ENCODE data around the gene SIRT5.

SIRT5 gene

DNA sequence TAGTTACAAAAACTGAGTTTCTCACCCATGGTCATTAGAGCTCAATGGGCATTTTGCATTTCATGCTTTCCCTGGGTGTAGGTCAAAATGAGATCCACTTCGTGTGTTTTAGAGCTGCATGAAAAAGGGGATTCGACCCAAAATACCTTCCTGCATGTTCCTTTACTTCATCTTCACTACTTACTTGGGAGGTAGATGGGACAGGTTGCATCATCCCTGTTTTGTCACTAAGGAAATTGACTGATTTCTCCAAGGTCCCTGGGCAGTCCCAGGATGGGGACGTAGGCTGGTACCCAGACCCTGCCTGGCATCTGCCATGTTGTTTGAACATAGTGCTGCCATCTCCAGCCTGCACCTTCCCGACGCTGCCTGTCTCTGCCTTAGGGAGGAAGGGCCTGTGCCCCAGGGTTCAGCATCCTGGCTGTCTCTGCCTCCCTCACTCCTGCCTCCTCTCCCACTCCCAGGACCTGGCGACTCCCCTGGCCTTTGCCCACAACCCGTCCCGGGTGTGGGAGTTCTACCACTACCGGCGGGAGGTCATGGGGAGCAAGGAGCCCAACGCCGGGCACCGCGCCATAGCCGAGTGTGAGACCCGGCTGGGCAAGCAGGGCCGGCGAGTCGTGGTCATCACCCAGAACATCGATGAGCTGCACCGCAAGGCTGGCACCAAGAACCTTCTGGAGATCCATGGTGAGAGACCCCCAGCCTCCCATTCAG, 17.0 kb downstream of the SIRT5 start:
- no peaks in the 10 kb centered on the region for H3K4me1 ChIP-seq (ENCODE audit: control extremely low read depth in 1 of 4, control insufficient read depth in 4 of 4, insufficient read depth in 4 of 4, low read length in 3 of 4)
- H3K4me3 ChIP-seq (ENCODE audit: control insufficient read depth in 1 of 7, extremely low read depth in 1 of 7, insufficient read depth in 4 of 7, low read depth in 2 of 7, low read length in 6 of 7): no peak overlapping the region
- H3K27ac ChIP-seq (ENCODE audit: insufficient read depth in 1 of 2, low read depth in 1 of 2, low read length in 2 of 2, poor library complexity in 1 of 2, severe bottlenecking in 2 of 2): no peak overlapping the region
- 99% methylated on average over 19 of the region's 21 CpGs for WGBS (ENCODE audit: insufficient coverage)
- H3K9me3 ChIP-seq (ENCODE audit: control extremely low read depth in 1 of 5, control insufficient read depth in 4 of 5, insufficient read depth in 2 of 5, low read depth in 1 of 5, low read length in 4 of 5): no peaks in the 10 kb centered on the region
- DNase-seq: no peak
- CTCF ChIA-PET: interaction anchor here (1.2 kb wide), 1 partner anchor 16 kb away, joined by 4 read pairs; no protein-coding TSS in a partner anchor
- POLR2A ChIA-PET: no interaction called here
- H3K36me3 ChIP-seq (ENCODE audit: control insufficient read depth in 4 of 4, insufficient read depth in 4 of 4, low read length in 3 of 4): peaks cover 24 to 75% (median 43%) of the 10 kb centered on the region in 4 experiments
- no peaks in the 10 kb centered on the region for H3K27me3 ChIP-seq (replicated peaks in 2 of 5; ENCODE audit: control insufficient read depth in 4 of 5, insufficient read depth in 5 of 5, low read length in 4 of 5)

DNA sequence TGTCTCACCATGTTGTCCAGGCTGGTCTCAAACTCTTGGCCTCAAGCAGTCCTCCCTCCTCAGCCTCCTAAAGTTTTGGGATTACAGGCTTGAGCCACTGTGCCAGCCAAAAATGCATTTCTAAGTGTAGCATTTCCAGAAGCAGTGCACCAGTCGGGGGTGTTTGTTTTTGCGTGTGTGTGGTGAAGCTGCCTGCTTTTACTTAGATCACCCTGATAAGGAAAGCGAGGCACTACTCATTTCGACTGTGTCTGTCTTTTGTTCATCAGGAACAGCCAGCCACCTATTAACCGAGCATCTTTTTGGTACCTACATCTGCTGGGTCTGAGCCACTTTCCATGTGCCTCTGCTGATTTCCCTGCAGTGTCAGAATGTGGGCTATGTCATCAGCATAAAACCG, 18.7 kb downstream of the SIRT5 start:
- WGBS (ENCODE audit: insufficient coverage): 97% methylated on average over 6 of the region's 6 CpGs
- no peak overlapping the region for H3K27ac ChIP-seq (ENCODE audit: insufficient read depth in 1 of 2, low read depth in 1 of 2, low read length in 2 of 2, poor library complexity in 1 of 2, severe bottlenecking in 2 of 2)
- peaks cover 17 to 68% (median 33%) of the 10 kb centered on the region in 4 experiments for H3K36me3 ChIP-seq (ENCODE audit: control insufficient read depth in 4 of 4, insufficient read depth in 4 of 4, low read length in 3 of 4)
- CTCF ChIA-PET: interaction anchor here (0.9 kb wide), 1 partner anchor 8 kb away, joined by 3 read pairs; no protein-coding TSS in a partner anchor
- H3K9me3 ChIP-seq (ENCODE audit: control extremely low read depth in 1 of 5, control insufficient read depth in 4 of 5, insufficient read depth in 2 of 5, low read depth in 1 of 5, low read length in 4 of 5): no peaks in the 10 kb centered on the region
- no peaks in the 10 kb centered on the region for H3K27me3 ChIP-seq (replicated peaks in 2 of 5; ENCODE audit: control insufficient read depth in 4 of 5, insufficient read depth in 5 of 5, low read length in 4 of 5)
- DNase-seq: no peak
- POLR2A ChIA-PET: no interaction called here
- no peak overlapping the region for H3K4me3 ChIP-seq (ENCODE audit: control insufficient read depth in 1 of 7, extremely low read depth in 1 of 7, insufficient read depth in 4 of 7, low read depth in 2 of 7, low read length in 6 of 7)
- no peaks in the 10 kb centered on the region for H3K4me1 ChIP-seq (ENCODE audit: control extremely low read depth in 1 of 4, control insufficient read depth in 4 of 4, insufficient read depth in 4 of 4, low read length in 3 of 4)

DNA sequence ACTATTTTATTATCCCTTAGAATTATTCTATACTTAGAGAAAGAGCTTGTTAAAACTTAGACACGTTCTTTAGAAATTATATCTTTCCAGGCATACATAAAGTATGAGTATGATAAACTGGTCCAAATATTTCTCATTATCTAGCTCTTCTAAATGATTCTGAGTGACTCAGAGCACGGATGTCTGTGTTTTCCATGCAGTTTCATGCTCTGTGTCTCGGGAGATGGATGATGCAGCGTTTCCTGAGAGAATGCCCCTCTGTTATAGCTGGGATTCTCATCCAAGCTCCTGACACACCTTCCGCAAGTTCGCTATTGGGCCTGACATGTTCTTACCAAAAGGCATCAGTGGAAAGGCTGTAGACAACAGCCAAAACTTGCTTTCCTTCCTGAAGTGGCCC, 19.3 kb downstream of the SIRT5 start:
- H3K4me1 ChIP-seq (ENCODE audit: control extremely low read depth in 1 of 4, control insufficient read depth in 4 of 4, insufficient read depth in 4 of 4, low read length in 3 of 4): no peaks in the 10 kb centered on the region
- no peak overlapping the region for H3K27ac ChIP-seq (ENCODE audit: insufficient read depth in 1 of 2, low read depth in 1 of 2, low read length in 2 of 2, poor library complexity in 1 of 2, severe bottlenecking in 2 of 2)
- DNase-seq: no peak
- 96% methylated on average over 5 of the region's 6 CpGs for WGBS (ENCODE audit: insufficient coverage)
- ChIA-PET CTCF (interaction anchor here (0.9 to 1.0 kb wide), 2 partner anchors 9 to 11 kb away, joined by 3 read pairs; no protein-coding TSS in a partner anchor), POLR2A (no interaction called here)
- H3K4me3 ChIP-seq (ENCODE audit: control insufficient read depth in 1 of 7, extremely low read depth in 1 of 7, insufficient read depth in 4 of 7, low read depth in 2 of 7, low read length in 6 of 7): no peak overlapping the region
- no peaks in the 10 kb centered on the region for H3K9me3 ChIP-seq (ENCODE audit: control extremely low read depth in 1 of 5, control insufficient read depth in 4 of 5, insufficient read depth in 2 of 5, low read depth in 1 of 5, low read length in 4 of 5)
- H3K27me3 ChIP-seq (replicated peaks in 2 of 5; ENCODE audit: control insufficient read depth in 4 of 5, insufficient read depth in 5 of 5, low read length in 4 of 5): no peaks in the 10 kb centered on the region
- H3K36me3 ChIP-seq (ENCODE audit: control insufficient read depth in 4 of 4, insufficient read depth in 4 of 4, low read length in 3 of 4): peaks cover 18 to 70% (median 33%) of the 10 kb centered on the region in 4 experiments

DNA sequence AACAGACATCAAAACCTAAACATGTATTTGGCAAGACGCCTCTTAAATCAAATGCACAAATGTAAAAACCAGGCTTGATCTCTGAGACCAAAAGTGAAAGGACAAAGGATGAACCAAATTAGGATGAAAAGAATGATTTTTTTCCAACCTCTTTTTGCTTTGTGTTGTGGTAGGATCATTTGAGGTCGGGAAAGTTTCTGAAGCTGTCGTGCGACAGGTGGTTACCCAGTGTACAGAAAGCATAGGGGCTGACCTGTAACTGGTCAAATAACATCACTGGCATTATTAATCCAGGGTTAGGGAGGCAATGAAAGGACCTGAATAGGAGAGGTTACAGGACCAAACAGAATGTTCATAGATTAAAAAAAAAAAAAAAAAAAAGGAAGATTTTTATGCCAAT, 22.7 kb downstream of the SIRT5 start:
- Histone ChIP-seq H3K36me3 (ENCODE audit: control insufficient read depth in 4 of 4, insufficient read depth in 4 of 4, low read length in 3 of 4) (peaks cover 24 to 72% (median 44%) of the 10 kb centered on the region in 4 experiments), H3K27me3 (replicated peaks in 2 of 5; ENCODE audit: control insufficient read depth in 4 of 5, insufficient read depth in 5 of 5, low read length in 4 of 5) (no peaks in the 10 kb centered on the region), H3K4me1 (ENCODE audit: control extremely low read depth in 1 of 4, control insufficient read depth in 4 of 4, insufficient read depth in 4 of 4, low read length in 3 of 4) (no peaks in the 10 kb centered on the region), H3K4me3 (ENCODE audit: control insufficient read depth in 1 of 7, extremely low read depth in 1 of 7, insufficient read depth in 4 of 7, low read depth in 2 of 7, low read length in 6 of 7) (no peak overlapping the region), H3K27ac (ENCODE audit: insufficient read depth in 1 of 2, low read depth in 1 of 2, low read length in 2 of 2, poor library complexity in 1 of 2, severe bottlenecking in 2 of 2) (no peak overlapping the region), H3K9me3 (ENCODE audit: control extremely low read depth in 1 of 5, control insufficient read depth in 4 of 5, insufficient read depth in 2 of 5, low read depth in 1 of 5, low read length in 4 of 5) (no peaks in the 10 kb centered on the region)
- POLR2A ChIA-PET: interaction anchor here (0.6 kb wide), 1 partner anchor 1298 kb away, joined by 4 read pairs; no protein-coding TSS in a partner anchor
- CTCF ChIA-PET: interaction anchor here (0.7 kb wide), 1 partner anchor 137 kb away, joined by 3 read pairs; no protein-coding TSS in a partner anchor
- 94% methylated on average over 2 of the region's 4 CpGs for WGBS (ENCODE audit: insufficient coverage)
- DNase-seq: no peak

DNA sequence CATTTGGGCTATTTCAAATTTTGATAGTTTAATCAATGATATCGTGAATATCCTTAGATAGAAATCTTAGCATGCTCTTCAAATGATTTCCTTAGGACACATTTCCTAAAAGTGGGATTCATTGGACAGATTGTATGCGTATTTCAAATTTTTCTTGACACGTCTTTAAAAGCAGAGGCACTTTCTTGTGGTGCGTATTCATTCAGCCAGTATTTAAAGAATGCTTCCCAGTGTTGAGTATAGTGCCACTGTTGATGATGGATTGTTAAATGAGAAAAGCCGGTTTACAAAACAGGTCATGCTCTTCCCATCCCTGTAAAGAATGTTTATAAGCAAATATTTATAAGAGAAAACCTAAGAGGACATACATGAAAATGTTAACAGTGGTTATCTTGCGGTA, 25.6 kb downstream of the SIRT5 start:
- CTCF ChIA-PET: no interaction called here
- peaks cover 17 to 60% (median 36%) of the 10 kb centered on the region in 4 experiments for H3K36me3 ChIP-seq (ENCODE audit: control insufficient read depth in 4 of 4, insufficient read depth in 4 of 4, low read length in 3 of 4)
- no peak overlapping the region for H3K4me3 ChIP-seq (ENCODE audit: control insufficient read depth in 1 of 7, extremely low read depth in 1 of 7, insufficient read depth in 4 of 7, low read depth in 2 of 7, low read length in 6 of 7)
- WGBS (ENCODE audit: insufficient coverage): 100% methylated on average over 2 of the region's 6 CpGs
- no peaks in the 10 kb centered on the region for H3K4me1 ChIP-seq (ENCODE audit: control extremely low read depth in 1 of 4, control insufficient read depth in 4 of 4, insufficient read depth in 4 of 4, low read length in 3 of 4)
- POLR2A ChIA-PET: no interaction called here
- H3K27me3 ChIP-seq (replicated peaks in 2 of 5; ENCODE audit: control insufficient read depth in 4 of 5, insufficient read depth in 5 of 5, low read length in 4 of 5): no peaks in the 10 kb centered on the region
- H3K9me3 ChIP-seq (ENCODE audit: control extremely low read depth in 1 of 5, control insufficient read depth in 4 of 5, insufficient read depth in 2 of 5, low read depth in 1 of 5, low read length in 4 of 5): no peaks in the 10 kb centered on the region
- H3K27ac ChIP-seq (ENCODE audit: insufficient read depth in 1 of 2, low read depth in 1 of 2, low read length in 2 of 2, poor library complexity in 1 of 2, severe bottlenecking in 2 of 2): no peak overlapping the region
- no peak for DNase-seq

DNA sequence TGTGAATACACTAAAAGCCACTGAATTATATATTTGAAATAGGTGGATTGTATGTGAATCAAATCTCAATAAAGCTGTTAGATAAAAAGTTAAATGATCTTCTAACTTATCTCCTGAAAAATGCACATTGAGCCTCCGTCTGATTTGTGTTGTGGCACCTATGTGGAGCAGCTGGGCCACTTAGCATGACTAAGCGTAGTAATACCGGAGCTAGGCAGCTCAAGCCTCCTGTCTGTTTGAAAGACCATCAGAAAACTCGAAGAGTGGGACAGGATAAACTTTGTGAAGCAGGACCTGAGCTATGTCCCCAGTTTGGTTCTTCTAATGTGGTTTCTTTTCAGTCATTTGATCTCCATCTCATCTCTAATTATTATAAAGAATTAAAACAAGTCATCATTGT, 29.7 kb downstream of the SIRT5 start:
- WGBS (ENCODE audit: insufficient coverage): 76% methylated on average over 4 of the region's 4 CpGs
- Histone ChIP-seq H3K27ac (ENCODE audit: insufficient read depth in 1 of 2, low read depth in 1 of 2, low read length in 2 of 2, poor library complexity in 1 of 2, severe bottlenecking in 2 of 2) (no peak overlapping the region), H3K4me1 (ENCODE audit: control extremely low read depth in 1 of 4, control insufficient read depth in 4 of 4, insufficient read depth in 4 of 4, low read length in 3 of 4) (no peaks in the 10 kb centered on the region), H3K36me3 (ENCODE audit: control insufficient read depth in 4 of 4, insufficient read depth in 4 of 4, low read length in 3 of 4) (peaks cover 13 to 38% (median 28%) of the 10 kb centered on the region in 4 experiments), H3K9me3 (ENCODE audit: control extremely low read depth in 1 of 5, control insufficient read depth in 4 of 5, insufficient read depth in 2 of 5, low read depth in 1 of 5, low read length in 4 of 5) (no peaks in the 10 kb centered on the region), H3K4me3 (ENCODE audit: control insufficient read depth in 1 of 7, extremely low read depth in 1 of 7, insufficient read depth in 4 of 7, low read depth in 2 of 7, low read length in 6 of 7) (no peak overlapping the region), H3K27me3 (replicated peaks in 2 of 5; ENCODE audit: control insufficient read depth in 4 of 5, insufficient read depth in 5 of 5, low read length in 4 of 5) (no peaks in the 10 kb centered on the region)
- POLR2A ChIA-PET: no interaction called here
- no peak for DNase-seq
- CTCF ChIA-PET: interaction anchor here (0.5 to 2.1 kb wide), 4 partner anchors 10 to 43 kb away, joined by 3 to 9 read pairs (median 3); partner anchors contain the start of gene NOL7
